ENCODE measurements around the gene CFAP299.

Gene CFAP299

GRCh38 chr4:80393246-80393969 is 57.9 kb downstream of the CFAP299 start:
- no peak for TF ChIP-seq CTCF (IDR thresholded peaks at IDR 0.05; ENCODE audit: low read depth, low read length, missing control alignments)
- peak; percentile 74 for DNase-seq
- Histone ChIP-seq H3K36me3 (replicated peaks) (no peaks in the 10 kb centered on the region), H3K27ac (no peak overlapping the region), H3K27me3 (replicated peaks) (no peaks in the 10 kb centered on the region), H3K4me3 (ENCODE audit: low read depth, low read length) (no peak overlapping the region)
- in situ Hi-C loops (cut with HindIII; ENCODE audit: low pct_ligation_motif_present, low sequenced_read_pairs) = no loop called here

GRCh38 chr4:80393970-80394250 is 58.4 kb downstream of the CFAP299 start:
- Histone ChIP-seq H3K36me3 (replicated peaks) (no peaks in the 10 kb centered on the region), H3K4me3 (ENCODE audit: low read depth, low read length) (no peak overlapping the region), H3K27me3 (replicated peaks) (no peaks in the 10 kb centered on the region), H3K27ac (no peak overlapping the region)
- TF ChIP-seq CTCF (IDR thresholded peaks at IDR 0.05; ENCODE audit: low read depth, low read length, missing control alignments) = no peak
- DNase-seq = no peak
- in situ Hi-C loops (cut with HindIII; ENCODE audit: low pct_ligation_motif_present, low sequenced_read_pairs) = no loop called here

- no peaks in the 10 kb centered on the region for H3K36me3 ChIP-seq (replicated peaks)
- H3K27me3 ChIP-seq (replicated peaks) = peaks cover 2% of the 10 kb centered on the region
- in situ Hi-C loops (cut with HindIII; ENCODE audit: low pct_ligation_motif_present, low sequenced_read_pairs) = no loop called here
- no peak for TF ChIP-seq CTCF (IDR thresholded peaks at IDR 0.05; ENCODE audit: low read depth, low read length, missing control alignments)
- DNase-seq = peak; percentile 40
- H3K27ac ChIP-seq = no peak overlapping the region
- H3K4me3 ChIP-seq (ENCODE audit: low read depth, low read length) = no peak overlapping the region
Observed at GRCh38 chr4:80407246-80407645, 71.7 kb downstream of the CFAP299 start.

- Histone ChIP-seq H3K27ac (no peak overlapping the region), H3K36me3 (replicated peaks) (no peaks in the 10 kb centered on the region), H3K4me3 (ENCODE audit: low read depth, low read length) (no peak overlapping the region), H3K27me3 (replicated peaks) (peaks cover 2% of the 10 kb centered on the region)
- TF ChIP-seq CTCF (IDR thresholded peaks at IDR 0.05; ENCODE audit: low read depth, low read length, missing control alignments) = no peak
- no peak for DNase-seq
- in situ Hi-C loops (cut with HindIII; ENCODE audit: low pct_ligation_motif_present, low sequenced_read_pairs) = no loop called here
Observed at GRCh38 chr4:80409809-80410208, 74.3 kb downstream of the CFAP299 start.

- no peaks in the 10 kb centered on the region for H3K36me3 ChIP-seq (replicated peaks)
- H3K27ac ChIP-seq = no peak overlapping the region
- no peak overlapping the region for H3K4me3 ChIP-seq (ENCODE audit: low read depth, low read length)
- peaks cover 2% of the 10 kb centered on the region for H3K27me3 ChIP-seq (replicated peaks)
- in situ Hi-C loops (cut with HindIII; ENCODE audit: low pct_ligation_motif_present, low sequenced_read_pairs) = no loop called here
- no peak for TF ChIP-seq CTCF (IDR thresholded peaks at IDR 0.05; ENCODE audit: low read depth, low read length, missing control alignments)
- no peak for DNase-seq
Observed at GRCh38 chr4:80412322-80412721, 76.8 kb downstream of the CFAP299 start.

GRCh38 chr4:80413086-80413485 is 77.6 kb downstream of the CFAP299 start:
- Histone ChIP-seq H3K27me3 (replicated peaks) (peaks cover 2% of the 10 kb centered on the region), H3K27ac (no peak overlapping the region), H3K4me3 (ENCODE audit: low read depth, low read length) (no peak overlapping the region), H3K36me3 (replicated peaks) (no peaks in the 10 kb centered on the region)
- in situ Hi-C loops (cut with HindIII; ENCODE audit: low pct_ligation_motif_present, low sequenced_read_pairs) = no loop called here
- DNase-seq = no peak
- TF ChIP-seq CTCF (IDR thresholded peaks at IDR 0.05; ENCODE audit: low read depth, low read length, missing control alignments) = no peak

Measured in brain microvascular endothelial cell (primary cell).